Psoas muscle (tissue), 8 donors: ENCODE data around the gene SPATA6L. TPM values are rescaled to one million over a fixed set of nuclear protein-coding genes. Genes with fewer than 3 reads are reported as not detected.

ENCODE experiments used
- ATAC-seq, 4 donors: fragments of 200-7000 bp; cut with Tn5 transposase; one replicate each; pipeline ENCODE4 v1.9.1; 2020; ENCODE audit warnings: moderate library complexity in 3 of 4, mild to moderate bottlenecking in 2 of 4
- DNase-seq, 2 donors: peaks; one replicate each; pipeline ENCODE4 v3.0.0-alpha.2; 2020
- H3K27ac ChIP-seq: fragments of 200-600 bp; one replicate; pipeline ENCODE4 v1.8.0; 2022
- H3K27me3 ChIP-seq, 3 donors: fragments of 200-600 bp in 1 of 3; one replicate each; pipeline versions ENCODE4 v1.6.1 to v1.8.0; 2013 to 2022; ENCODE audit warnings: low read length in 2 of 3, mild to moderate bottlenecking in 2 of 3, moderate library complexity in 1 of 3; ENCODE audit not compliant: insufficient read depth in 3 of 3
- H3K36me3 ChIP-seq, 2 donors: fragments of 200-600 bp in 1 of 2; one replicate each; pipeline versions ENCODE4 v1.6.1 to v1.8.0; 2013 to 2022; ENCODE audit warnings: low read depth in 1 of 2, mild to moderate bottlenecking in 1 of 2, moderate library complexity in 1 of 2; ENCODE audit not compliant: insufficient read depth in 1 of 2
- H3K4me1 ChIP-seq: fragments of 200-600 bp; one replicate; pipeline ENCODE4 v1.8.0; 2022
- H3K4me3 ChIP-seq: fragments of 200-600 bp; one replicate; pipeline ENCODE4 v1.8.0; 2022; ENCODE audit warnings: mild to moderate bottlenecking
- H3K9me3 ChIP-seq: fragments of 200-600 bp; one replicate; pipeline ENCODE4 v1.8.0; 2022
- CTCF ChIP-seq: fragments of 200-600 bp; IDR thresholded peaks from one replicate; pipeline ENCODE4 v1.8.0; 2022; ENCODE audit warnings: antibody characterized with exemption
- WGBS, 3 donors: extraction: QIAGEN DNeasy Blood & Tissue Kit; methylation state at CpG; one replicate each; pipeline versions ENCODE4 v1.1.6 to v1.1.7; 2013; 5-methylcytosine and 5-hydroxymethylcytosine counted together
- intact Hi-C, 2 donors: fragments of 100-400 bp; cut with DNase I; formaldehyde crosslinking; loops; one replicate each; pipeline versions ENCODE4 v1.11.0 to v1.14.2; 2022
- polyA plus RNA-seq, 3 donors: library from polyadenylated mRNA; stranded (reverse); fragments of 200-250 nt; gene quantifications; one replicate each; pipeline ENCODE4 v1.2.3, GENCODE V29; 2013
- total RNA-seq, 4 donors: library from RNA; stranded (reverse); fragmentation: NEBNext Ultra II Directional in 2 of 4; extraction: Animal tissue kit (Norgen Biotek cat#: 25700) in 2 of 4; gene quantifications; one replicate each; pipeline versions ENCODE4 v1.2.1 to v1.2.4, GENCODE V29; 2021 to 2023
- donor health status: healthy with polysubstance abuse.
- donor health status: DM: no; HTN: no; CAD: no; lungs with moderate emphysema.
- donor health status: Bipolar disorder and iron deficiency.
- donor health status: healthy.
- donor health status: DM: yes; HTN: yes; CAD: no.
- donor health status: DM: no; HTN: no; CAD: no.
- donor health status: DM: no; HTN: no; CAD: no.
- donor health status: DM: yes; HTN: yes; CAD: no.

Gene SPATA6L
- total and polyA plus RNA-seq, 7 donors: 0.09 to 0.79 (median 0.22) TPM

GRCh38 chr9:4596165-4596922 lies 69.9 kb downstream of the SPATA6L start:
- 63 to 73% (median 68%) methylated on average over 11 of the region's 11 CpGs for WGBS, 3 donors

DNA sequence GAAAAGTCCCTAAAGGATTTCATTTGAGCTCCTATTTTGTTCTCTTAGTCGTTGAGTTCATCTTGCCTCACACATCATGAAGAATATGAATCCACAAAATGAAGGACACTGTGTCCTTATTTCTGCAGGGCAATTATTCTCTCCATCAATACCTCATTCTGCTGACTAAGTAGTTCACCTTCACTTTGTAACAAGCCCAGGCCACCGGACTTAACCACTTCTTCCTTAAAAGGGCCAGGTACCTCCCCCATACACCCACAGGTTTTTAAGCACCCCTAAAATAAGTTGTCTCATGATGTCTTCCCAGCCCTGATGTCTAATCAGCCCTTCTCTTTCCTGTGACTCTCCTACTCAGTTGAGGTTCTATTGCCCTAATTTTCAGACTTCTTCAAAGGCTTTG lies 71.3 kb downstream of the SPATA6L start:
- TF ChIP-seq CTCF: no peak
- intact Hi-C loops: no loop called here
- H3K27ac ChIP-seq: no peak overlapping the region
- no peak overlapping the region for H3K4me3 ChIP-seq
- H3K27me3 ChIP-seq: no peaks in the 10 kb centered on the region
- WGBS, 3 donors: 70 to 83% (median 81%) methylated on average over 2 of the region's 2 CpGs
- H3K36me3 ChIP-seq: no peaks in the 10 kb centered on the region
- no peaks in the 10 kb centered on the region for H3K4me1 ChIP-seq
- no peaks in the 10 kb centered on the region for H3K9me3 ChIP-seq
- ATAC-seq (no peak), DNase-seq (no peak)

More at GRCh38 chr9:4596165-4596922, 69.9 kb downstream of the SPATA6L start:
- DNase-seq: no peak
- no peak for ATAC-seq
- Histone ChIP-seq H3K27ac (no peak overlapping the region), H3K4me1 (no peaks in the 10 kb centered on the region), H3K4me3 (no peak overlapping the region), H3K27me3 (no peaks in the 10 kb centered on the region), H3K9me3 (no peaks in the 10 kb centered on the region), H3K36me3 (no peaks in the 10 kb centered on the region)
- intact Hi-C loops: no loop called here
- no peak for TF ChIP-seq CTCF

GRCh38 chr9:4594545-4594944 lies 71.7 kb downstream of the SPATA6L start:
- no peaks in the 10 kb centered on the region for H3K36me3 ChIP-seq
- DNase-seq (no peak), ATAC-seq (no peak)
- no peak for TF ChIP-seq CTCF
- no peaks in the 10 kb centered on the region for H3K27me3 ChIP-seq
- H3K4me3 ChIP-seq: no peak overlapping the region
- no peak overlapping the region for H3K27ac ChIP-seq
- intact Hi-C loops: no loop called here
- no peaks in the 10 kb centered on the region for H3K4me1 ChIP-seq
- WGBS, 3 donors: 78 to 85% (median 79%) methylated on average over 4 of the region's 4 CpGs
- no peaks in the 10 kb centered on the region for H3K9me3 ChIP-seq

DNA sequence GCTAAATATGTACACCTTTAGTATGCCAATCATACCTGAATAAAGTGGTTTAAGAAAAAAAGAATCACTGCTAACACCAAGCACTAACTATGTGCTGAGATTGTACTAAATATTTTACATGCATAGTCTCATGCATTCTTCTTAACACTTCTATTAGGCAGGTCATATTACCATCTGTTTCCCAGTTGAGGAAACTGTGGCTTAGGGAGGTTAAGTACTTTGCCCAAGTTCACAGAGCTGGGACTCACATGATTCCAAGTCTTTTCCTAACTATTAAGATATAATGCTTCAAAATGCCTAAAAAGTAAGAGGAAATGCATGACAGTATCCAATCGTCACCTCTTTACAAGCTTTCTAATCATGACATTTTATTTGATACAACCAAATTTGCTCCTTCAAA lies 73.4 kb downstream of the SPATA6L start:
- Histone ChIP-seq H3K36me3 (no peaks in the 10 kb centered on the region), H3K27me3 (no peaks in the 10 kb centered on the region), H3K9me3 (no peaks in the 10 kb centered on the region), H3K4me1 (no peaks in the 10 kb centered on the region), H3K4me3 (no peak overlapping the region), H3K27ac (no peak overlapping the region)
- WGBS, 3 donors: 60 to 69% (median 67%) methylated on average over 1 of the region's 1 CpG
- DNase-seq (no peak), ATAC-seq (no peak)
- intact Hi-C loops: no loop called here
- no peak for TF ChIP-seq CTCF

DNA sequence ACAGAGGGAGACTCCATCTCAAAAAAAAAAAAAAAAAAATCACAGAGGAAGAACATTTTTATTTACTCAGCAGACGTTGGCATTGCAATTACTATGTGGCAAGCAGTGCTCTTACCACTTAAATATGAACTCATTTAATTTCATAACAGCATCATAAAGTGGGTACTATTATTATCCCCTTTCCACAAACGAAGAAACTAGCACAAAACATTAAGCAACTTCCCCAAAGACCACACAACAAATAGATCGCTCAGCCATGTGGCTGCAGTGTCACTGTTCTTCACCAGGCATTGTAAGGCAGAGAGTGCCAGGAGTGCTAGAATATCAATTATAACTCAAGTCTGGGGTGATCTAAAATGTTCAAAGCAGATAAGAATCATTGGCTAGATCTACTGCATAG lies 74.0 kb downstream of the SPATA6L start:
- Histone ChIP-seq H3K36me3 (no peaks in the 10 kb centered on the region), H3K9me3 (no peaks in the 10 kb centered on the region), H3K27me3 (no peaks in the 10 kb centered on the region), H3K4me1 (no peaks in the 10 kb centered on the region), H3K27ac (no peak overlapping the region), H3K4me3 (no peak overlapping the region)
- intact Hi-C loops: no loop called here
- 77 to 83% (median 82%) methylated on average over 3 of the region's 3 CpGs for WGBS, 3 donors
- ATAC-seq (no peak), DNase-seq (no peak)
- no peak for TF ChIP-seq CTCF
